Mesothelial cell of epicardium (in vitro differentiated cells): ENCODE data around the gene MAPK1IP1L. TPM values are rescaled to one million over a fixed set of nuclear protein-coding genes. Genes with fewer than 3 reads are reported as not detected.
A peak's percentile ranks its signal among the peaks of the same experiment; 100 is the strongest.
"Not testable (repeated sequence)": the region's sequence is repeated elsewhere in the genome, so short reads cannot be mapped to it uniquely, and the experiment has no call there.

Experiments used
- DNase-seq, 2 experiments: peaks; one replicate each; pipeline ENCODE4 v3.0.0; 2021; ENCODE audit warnings: low spot score in 2 of 2; ENCODE audit not compliant: unreplicated experiment in 2 of 2
- H3K27ac Mint-ChIP-seq: 2 replicates; pipeline ENCODE4 v1.8.0; 2021; ENCODE audit warnings: mixed read lengths
- H3K27me3 Mint-ChIP-seq: 2 replicates; pipeline ENCODE4 v1.8.0; 2021; ENCODE audit warnings: low read depth, mixed read lengths
- H3K36me3 Mint-ChIP-seq: 2 replicates; pipeline ENCODE4 v1.8.0; 2021; ENCODE audit warnings: mixed read lengths
- H3K4me1 Mint-ChIP-seq: 2 replicates; pipeline ENCODE4 v1.8.0; 2021; ENCODE audit warnings: mixed read lengths
- H3K4me3 Mint-ChIP-seq: 2 replicates; pipeline ENCODE4 v1.8.0; 2021; ENCODE audit warnings: mild to moderate bottlenecking, moderate library complexity, mixed read lengths
- H3K9me3 Mint-ChIP-seq: 2 replicates; pipeline ENCODE4 v1.8.0; 2021; ENCODE audit warnings: mixed read lengths
- CTCF ChIP-seq: fragments of 200-600 bp; sonication (generic); IDR thresholded peaks from one replicate; pipeline ENCODE4 v1.5.0; 2021; ENCODE audit warnings: antibody characterized with exemption; ENCODE audit not compliant: unreplicated experiment
- total RNA-seq: library from RNA; stranded (reverse); gene quantifications from 3 replicates; pipeline ENCODE4 v1.2.1, GENCODE V29; 2021

Gene MAPK1IP1L
- total RNA-seq, 1 donor from 2014 or later: 120 TPM

DNA sequence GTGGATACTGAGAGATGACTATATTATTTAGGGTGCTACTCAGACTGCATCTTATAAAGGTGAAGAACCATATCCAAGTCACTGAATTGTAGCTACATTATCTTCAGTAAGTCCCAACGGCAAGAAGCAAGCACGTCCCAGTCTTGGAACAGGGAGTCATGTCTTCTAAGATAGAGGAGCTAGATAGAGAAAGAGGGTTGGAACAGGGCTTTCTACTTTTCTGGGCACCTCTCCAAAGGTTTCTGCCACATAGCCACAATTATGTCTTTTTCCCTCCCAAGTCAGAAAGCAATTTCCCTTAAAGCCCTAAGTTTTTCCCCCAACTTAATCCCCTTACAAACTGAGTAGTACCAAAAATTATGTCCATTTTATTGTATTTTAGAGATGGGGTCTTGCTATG lies 22.4 kb downstream of the MAPK1IP1L start:
- DNase-seq: no peak
- Mint-ChIP-seq H3K9me3 (no peaks in the 10 kb centered on the region), H3K27me3 (no peaks in the 10 kb centered on the region), H3K4me1 (peaks cover 37% of the 10 kb centered on the region), H3K4me3 (no peak overlapping the region), H3K27ac (no peak overlapping the region), H3K36me3 (no peaks in the 10 kb centered on the region)
- no peak for TF ChIP-seq CTCF

GRCh38 chr14:55074662-55075061 lies 23.2 kb downstream of the MAPK1IP1L start:
- Mint-ChIP-seq H3K4me1 (peaks cover 37% of the 10 kb centered on the region), H3K27me3 (no peaks in the 10 kb centered on the region), H3K36me3 (no peaks in the 10 kb centered on the region), H3K4me3 (no peak overlapping the region), H3K27ac (no peak overlapping the region), H3K9me3 (no peaks in the 10 kb centered on the region)
- no peak for DNase-seq
- no peak for TF ChIP-seq CTCF

DNA sequence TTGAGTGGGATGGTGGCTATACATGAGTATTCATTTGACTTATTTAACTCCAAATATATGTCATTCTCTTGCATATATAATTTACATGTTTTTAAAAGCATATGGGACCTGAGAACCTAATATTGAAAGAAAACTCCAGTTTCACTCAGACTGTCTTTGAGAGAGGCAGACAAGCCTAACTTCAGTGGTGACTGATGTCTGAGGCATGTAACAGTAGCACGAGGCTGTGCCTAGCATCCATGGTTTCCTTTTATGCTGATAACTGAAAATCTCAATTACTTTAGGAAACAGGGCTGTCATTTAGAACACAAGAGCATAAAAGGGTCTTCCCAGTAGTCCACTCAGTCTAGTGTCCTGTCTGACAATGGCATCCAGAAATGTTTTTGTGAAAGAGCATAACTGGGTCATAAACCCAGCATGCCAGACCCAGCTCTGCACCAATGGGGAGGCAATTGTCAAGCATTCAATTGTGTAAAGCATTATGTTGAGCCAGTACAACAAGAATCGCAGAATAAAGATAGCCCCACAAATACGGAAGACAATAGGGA lies 24.3 kb downstream of the MAPK1IP1L start:
- Mint-ChIP-seq H3K27ac (no peak overlapping the region), H3K4me3 (no peak overlapping the region), H3K36me3 (no peaks in the 10 kb centered on the region), H3K4me1 (peaks cover 37% of the 10 kb centered on the region), H3K27me3 (no peaks in the 10 kb centered on the region), H3K9me3 (no peaks in the 10 kb centered on the region)
- TF ChIP-seq CTCF: no peak
- DNase-seq: no peak

DNA sequence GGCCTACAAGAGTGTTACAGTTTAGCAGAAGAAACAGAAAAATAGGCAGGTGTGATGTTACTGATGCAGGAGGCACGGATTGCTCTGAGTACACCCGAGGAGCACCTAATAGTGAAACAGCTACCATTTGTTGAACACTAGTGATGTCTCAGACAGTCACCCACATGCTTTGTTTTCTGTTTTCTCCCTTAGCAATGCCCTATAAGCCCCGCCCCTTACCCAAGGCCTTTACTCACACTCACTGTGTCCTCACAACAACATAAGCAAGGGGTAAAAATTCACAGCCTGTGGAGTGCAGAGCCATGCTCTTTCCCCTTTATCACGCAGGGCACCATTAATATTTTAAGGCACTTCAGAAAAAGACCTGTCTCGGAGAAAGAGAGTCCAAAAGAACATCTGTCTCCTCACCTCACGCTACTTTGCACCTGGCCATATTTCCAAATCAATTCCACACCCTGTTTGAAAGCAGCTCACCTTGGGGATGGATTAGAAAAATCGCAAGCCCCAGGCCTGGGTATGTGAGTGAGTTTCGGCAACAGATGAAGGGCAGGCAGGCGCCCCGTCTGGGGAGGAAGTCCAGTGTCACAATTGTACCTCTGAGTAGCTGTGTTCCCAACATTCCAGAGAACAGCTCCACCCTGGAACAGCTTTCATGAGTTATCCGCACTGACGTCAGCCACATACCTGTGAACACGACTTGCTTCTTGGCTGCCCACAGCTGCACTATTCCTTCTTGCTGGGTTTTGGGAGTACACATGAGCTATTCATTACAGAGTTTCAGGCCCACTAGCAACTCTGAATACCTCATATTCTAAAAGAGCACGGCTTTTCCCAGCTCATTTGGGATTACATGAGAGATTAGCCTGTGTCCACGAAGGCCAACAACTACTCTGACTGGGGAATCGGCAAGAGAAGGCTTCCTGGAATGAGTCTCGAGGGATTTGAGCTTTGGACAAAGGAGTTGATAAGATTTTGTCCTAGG lies 26.0 kb downstream of the MAPK1IP1L start:
- Mint-ChIP-seq H3K4me1 (peaks cover 22% of the 10 kb centered on the region), H3K4me3 (no peak overlapping the region), H3K36me3 (no peaks in the 10 kb centered on the region), H3K9me3 (no peaks in the 10 kb centered on the region), H3K27ac (peak overlapping the region; percentile 66), H3K27me3 (no peaks in the 10 kb centered on the region)
- DNase-seq: no peak
- TF ChIP-seq CTCF: no peak

DNA sequence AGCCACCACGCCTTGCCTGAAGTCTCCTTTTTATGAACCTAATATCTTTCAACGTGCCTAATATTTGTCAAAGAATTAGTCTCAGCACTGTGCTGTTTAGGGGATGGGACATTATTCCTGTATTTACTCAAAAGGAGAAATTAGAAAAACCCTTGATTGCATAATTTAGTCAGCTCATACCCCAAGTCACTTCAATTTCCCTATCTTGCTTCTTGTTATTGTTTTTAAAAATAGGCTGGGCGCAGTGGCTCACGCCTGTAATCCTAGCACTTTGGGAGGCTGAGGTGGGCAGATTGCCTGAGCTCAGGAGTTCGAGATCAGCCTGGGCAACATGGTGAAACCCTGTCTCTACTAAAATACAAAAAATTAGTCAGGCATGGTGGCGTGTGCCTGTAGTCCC lies 28.5 kb downstream of the MAPK1IP1L start:
- H3K27me3 Mint-ChIP-seq, H3K36me3 Mint-ChIP-seq, H3K4me1 Mint-ChIP-seq, H3K27ac Mint-ChIP-seq, DNase-seq, H3K9me3 Mint-ChIP-seq, H3K4me3 Mint-ChIP-seq: not testable (repeated sequence)

DNA sequence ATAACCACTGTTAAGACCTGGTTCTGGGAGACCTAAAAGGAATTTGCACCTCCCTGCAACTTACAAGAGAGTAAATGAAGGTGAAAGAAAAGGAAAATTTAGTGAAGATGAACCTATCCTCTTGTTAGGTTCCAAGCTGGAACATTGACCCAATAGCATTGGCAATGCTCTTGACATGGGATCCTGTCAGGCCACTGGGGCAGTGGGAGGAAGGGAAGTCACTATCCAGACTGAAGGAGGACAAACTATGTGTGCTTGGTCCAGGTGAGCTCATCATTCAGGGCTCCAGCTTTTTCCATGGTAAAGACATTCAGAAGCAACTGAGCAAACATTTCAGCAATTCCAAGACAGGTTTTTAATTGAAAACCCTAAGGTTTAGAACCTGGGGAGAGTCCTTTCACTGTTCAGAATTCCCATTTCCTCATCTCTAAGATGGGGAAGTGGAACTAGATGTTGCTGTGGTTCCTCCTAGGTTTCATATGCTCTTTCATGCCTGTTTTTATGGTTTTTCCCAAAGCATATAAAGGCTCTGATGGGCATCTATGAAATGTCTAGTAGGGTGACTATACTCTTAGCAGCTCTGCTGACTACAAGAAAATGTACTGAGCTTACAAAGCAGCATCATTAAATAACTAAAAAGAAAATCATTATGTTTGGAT lies 33.1 kb downstream of the MAPK1IP1L start:
- Mint-ChIP-seq H3K4me3 (no peak overlapping the region), H3K27me3 (no peaks in the 10 kb centered on the region), H3K27ac (no peak overlapping the region), H3K4me1 (peaks cover 2% of the 10 kb centered on the region), H3K36me3 (no peaks in the 10 kb centered on the region), H3K9me3 (no peaks in the 10 kb centered on the region)
- no peak for DNase-seq
- TF ChIP-seq CTCF: no peak
